B cell (primary cell): ENCODE data around the gene CH25H. TPM values are rescaled to one million over a fixed set of nuclear protein-coding genes. Genes with fewer than 3 reads are reported as not detected.

Experiments
- ATAC-seq: fragments of 200-7000 bp; cut with Tn5 transposase; one replicate; pipeline ENCODE4 v1.10.0; 2021; ENCODE audit warnings: low read depth, mild to moderate bottlenecking, moderate number of reproducible peaks, moderate library complexity
- CTCF ChIA-PET: fragments of 350-600 bp; sonication (Branson Sonifier 250); formaldehyde crosslinking; loops from one replicate; lab custom pipeline; 2021; ENCODE audit warnings: antibody characterized with exemption, inconsistent platforms; lab: Charles Lee
- POLR2A ChIA-PET: fragments of 350-600 bp; sonication (Branson Sonifier 250); formaldehyde crosslinking; loops from one replicate; lab custom pipeline; 2021; ENCODE audit warnings: antibody characterized with exemption; lab: Charles Lee
- DNase-seq: peaks from one replicate; pipeline ENCODE4 v3.0.0; 2013
- H2AFZ ChIP-seq: 2 replicates; pipeline ENCODE4 v1.6.1; 2012; ENCODE audit warnings: mild to moderate bottlenecking, low read depth, low read length; ENCODE audit not compliant: insufficient read depth, poor library complexity, severe bottlenecking
- H3K27ac ChIP-seq, 2 donors: 1 replicate in 1 of 2; 2 replicates in 1 of 2; pipeline ENCODE4 v1.5.1; 2012 to 2013; ENCODE audit warnings: low read length in 2 of 2, mild to moderate bottlenecking in 2 of 2, moderate library complexity in 1 of 2
- H3K27me3 ChIP-seq, 4 experiments: fragments of 200-600 bp in 1 of 4; sonication (generic) in 1 of 4; replicated peaks in 1 of 4; 1 replicate in 2 of 4; 2 replicates in 2 of 4; pipeline versions ENCODE4 v1.6.1 to v1.7.0; 2013 to 2016; ENCODE audit warnings: low read length in 3 of 4, mild to moderate bottlenecking in 2 of 4, mixed read lengths in 1 of 4, moderate library complexity in 1 of 4; ENCODE audit not compliant: insufficient read depth in 4 of 4, control insufficient read depth in 3 of 4; ENCODE audit errors: control extremely low read depth in 1 of 4
- H3K36me3 ChIP-seq, 2 experiments: replicated peaks in 1 of 2; 1 replicate in 1 of 2; 2 replicates in 1 of 2; pipeline versions ENCODE4 v1.6.1 to v1.7.1; 2013; ENCODE audit warnings: low read length in 1 of 2; ENCODE audit not compliant: insufficient read depth in 2 of 2, control insufficient read depth in 1 of 2; ENCODE audit errors: control extremely low read depth in 1 of 2, extremely low read depth in 1 of 2
- H3K4me1 ChIP-seq, 2 donors: fragments of 200-600 bp in 1 of 2; sonication (generic) in 1 of 2; 1 replicate in 1 of 2; 2 replicates in 1 of 2; pipeline versions ENCODE4 v1.5.1 to v1.6.1; 2013 to 2017; ENCODE audit warnings: low read length in 2 of 2; ENCODE audit not compliant: control insufficient read depth in 2 of 2, insufficient read depth in 2 of 2
- H3K4me2 ChIP-seq: replicated peaks from 2 replicates; pipeline ENCODE3; 2012; ENCODE audit warnings: mild to moderate bottlenecking, low read depth, low read length; ENCODE audit not compliant: poor library complexity, severe bottlenecking
- H3K4me3 ChIP-seq, 5 experiments: fragments of 200-600 bp in 1 of 5; sonication (generic) in 1 of 5; 1 replicate in 3 of 5; 2 replicates in 2 of 5; pipeline versions ENCODE4 v1.5.1 to v1.7.0; 2011 to 2016; ENCODE audit warnings: low read length in 4 of 5, mild to moderate bottlenecking in 4 of 5, low read depth in 2 of 5, control low read depth in 1 of 5, moderate library complexity in 1 of 5; ENCODE audit not compliant: insufficient read depth in 1 of 5; ENCODE audit errors: control extremely low read depth in 1 of 5, extremely low read depth in 1 of 5
- H3K79me2 ChIP-seq: fragments of 200-600 bp; sonication (generic); one replicate; pipeline ENCODE4 v1.6.0; 2016; ENCODE audit warnings: low read length; ENCODE audit not compliant: control insufficient read depth, insufficient read depth
- H3K9ac ChIP-seq: fragments of 200-600 bp; sonication (generic); 2 replicates; pipeline ENCODE4 v1.6.1; 2017; ENCODE audit warnings: mild to moderate bottlenecking, low read length, moderate library complexity
- H3K9me3 ChIP-seq, 3 donors: one replicate each; pipeline versions ENCODE4 v1.6.1 to v1.7.1; 2013; ENCODE audit warnings: low read length in 2 of 3; ENCODE audit not compliant: control insufficient read depth in 2 of 3, insufficient read depth in 1 of 3; ENCODE audit errors: control extremely low read depth in 1 of 3
- H4K20me1 ChIP-seq: 2 replicates; pipeline ENCODE4 v1.6.0; 2012; ENCODE audit warnings: mild to moderate bottlenecking, low read length; ENCODE audit not compliant: insufficient read depth, control insufficient read depth, poor library complexity, severe bottlenecking
- H3K27ac Mint-ChIP-seq: one replicate; pipeline ENCODE4 v1.8.0; 2021; ENCODE audit warnings: mixed read lengths
- H3K27me3 Mint-ChIP-seq: one replicate; pipeline ENCODE4 v1.8.0; 2021; ENCODE audit warnings: mixed read lengths
- H3K4me1 Mint-ChIP-seq: one replicate; pipeline ENCODE4 v1.8.0; 2021; ENCODE audit warnings: mixed read lengths
- H3K4me3 Mint-ChIP-seq: one replicate; pipeline ENCODE4 v1.8.0; 2021; ENCODE audit warnings: mixed read lengths
- H3K9me3 Mint-ChIP-seq: one replicate; pipeline ENCODE4 v1.8.0; 2022; ENCODE audit warnings: mixed read lengths; ENCODE audit not compliant: insufficient read depth
- EZH2 ChIP-seq: IDR thresholded peaks from 2 replicates; pipeline ENCODE4 v1.6.1; 2012; ENCODE audit warnings: borderline replicate concordance, low read depth, mild to moderate bottlenecking, moderate library complexity, low read length; ENCODE audit not compliant: insufficient read depth, poor library complexity, severe bottlenecking
- WGBS: methylation state at CpG from one replicate; pipeline ENCODE4 v1.1.5; 2013; ENCODE audit warnings: missing lambda C conversion rate; ENCODE audit not compliant: insufficient coverage; 5-methylcytosine and 5-hydroxymethylcytosine counted together
- intact Hi-C: fragments of 100-400 bp; cut with micrococcal nuclease; formaldehyde crosslinking; loops from one replicate; pipeline ENCODE4 v1.10.0; 2022
- polyA plus RNA-seq: library from polyadenylated mRNA; depleted of rRNA; stranded (reverse); fragments of >200 nt; gene quantifications from 2 replicates; pipeline ENCODE4 v1.2.3, GENCODE V29; 2012
- total RNA-seq, 2 donors: library from RNA; stranded (reverse); fragments of 120-200 nt in 1 of 2; gene quantifications; 1 replicate in 1 of 2; 2 replicates in 1 of 2; pipeline versions ENCODE4 v1.2.3 to v1.2.4, GENCODE V29; 2013 to 2022
- TF ChIP-seq, protein P1 (sequence below): fragments of 200-600 bp; IDR thresholded peaks from one replicate; pipeline ENCODE4 v1.8.0; 2022; ENCODE audit warnings: antibody characterized with exemption, mild to moderate bottlenecking

The CH25H gene
- total and polyA plus RNA-seq, 2 donors (not counting 1 experiment from before 2014, with no cell fraction given), result not detected

DNA sequence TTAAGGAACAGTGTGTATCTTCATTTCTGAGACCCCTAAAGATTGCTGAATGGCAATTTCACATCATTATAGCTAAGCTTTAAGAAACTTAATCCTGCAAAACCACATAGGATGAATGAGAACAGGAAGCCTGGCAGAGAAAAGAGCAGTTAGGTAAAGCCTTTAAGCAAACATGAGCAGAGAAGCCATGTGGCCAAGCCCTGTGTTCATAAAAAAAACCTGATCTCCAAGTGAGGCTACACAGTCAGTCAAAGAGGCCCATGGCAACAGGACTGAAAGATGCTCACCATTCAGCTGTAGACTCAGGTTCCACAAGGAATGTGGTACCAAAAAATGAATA, 35.2 kb upstream of the CH25H start:
- intact Hi-C loops, result no loop called here

GRCh38 chr10:89241486-89242344, 34.6 kb upstream of the CH25H start:
- H4K20me1 ChIP-seq, result no peaks in the 10 kb centered on the region
- ChIA-PET CTCF (interaction anchor here (1.5 to 6.6 kb wide), 2 partner anchors 26 to 212 kb away, joined by 3 to 71 read pairs; no protein-coding TSS in a partner anchor), POLR2A (no interaction called here)
- peaks cover 31 to 41% of the 10 kb centered on the region in 2 donors for H3K4me1 ChIP-seq
- H3K4me2 ChIP-seq, result peak overlapping the region; percentile 66
- no peak overlapping the region for H3K27ac ChIP-seq
- H3K4me3 Mint-ChIP-seq, result no peak overlapping the region
- 75% methylated on average over 1 of the region's 3 CpGs for WGBS
- H3K79me2 ChIP-seq, result peaks cover 20% of the 10 kb centered on the region
- DNase-seq (no peak), ATAC-seq (no peak)
- no peaks in the 10 kb centered on the region for H3K27me3 ChIP-seq
- no peak overlapping the region for H3K4me3 ChIP-seq
- peaks cover 1 to 22% of the 10 kb centered on the region in 2 experiments for H3K36me3 ChIP-seq
- intact Hi-C loops, result no loop called here
- H3K9me3 Mint-ChIP-seq, result no peaks in the 10 kb centered on the region
- H3K9ac ChIP-seq, result no peak overlapping the region
- peaks cover 41% of the 10 kb centered on the region for H3K4me1 Mint-ChIP-seq
- H3K27me3 Mint-ChIP-seq, result no peaks in the 10 kb centered on the region
- no peaks in the 10 kb centered on the region for H3K9me3 ChIP-seq
- peak overlapping the region; percentile 13 for H3K27ac Mint-ChIP-seq
- no peak overlapping the region for H2AFZ ChIP-seq
- no peak for TF ChIP-seq EZH2
- TF ChIP-seq, protein P1, sequence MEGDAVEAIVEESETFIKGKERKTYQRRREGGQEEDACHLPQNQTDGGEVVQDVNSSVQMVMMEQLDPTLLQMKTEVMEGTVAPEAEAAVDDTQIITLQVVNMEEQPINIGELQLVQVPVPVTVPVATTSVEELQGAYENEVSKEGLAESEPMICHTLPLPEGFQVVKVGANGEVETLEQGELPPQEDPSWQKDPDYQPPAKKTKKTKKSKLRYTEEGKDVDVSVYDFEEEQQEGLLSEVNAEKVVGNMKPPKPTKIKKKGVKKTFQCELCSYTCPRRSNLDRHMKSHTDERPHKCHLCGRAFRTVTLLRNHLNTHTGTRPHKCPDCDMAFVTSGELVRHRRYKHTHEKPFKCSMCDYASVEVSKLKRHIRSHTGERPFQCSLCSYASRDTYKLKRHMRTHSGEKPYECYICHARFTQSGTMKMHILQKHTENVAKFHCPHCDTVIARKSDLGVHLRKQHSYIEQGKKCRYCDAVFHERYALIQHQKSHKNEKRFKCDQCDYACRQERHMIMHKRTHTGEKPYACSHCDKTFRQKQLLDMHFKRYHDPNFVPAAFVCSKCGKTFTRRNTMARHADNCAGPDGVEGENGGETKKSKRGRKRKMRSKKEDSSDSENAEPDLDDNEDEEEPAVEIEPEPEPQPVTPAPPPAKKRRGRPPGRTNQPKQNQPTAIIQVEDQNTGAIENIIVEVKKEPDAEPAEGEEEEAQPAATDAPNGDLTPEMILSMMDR, result no peak

More for the DNA sequence above, 35.2 kb upstream of the CH25H start:
- H3K4me2 ChIP-seq, result peak overlapping the region; percentile 66
- H3K4me3 ChIP-seq, result no peak overlapping the region
- no peaks in the 10 kb centered on the region for H4K20me1 ChIP-seq
- TF ChIP-seq, protein P1, result no peak
- TF ChIP-seq EZH2, result no peak
- peaks cover 31 to 41% of the 10 kb centered on the region in 2 donors for H3K4me1 ChIP-seq
- H2AFZ ChIP-seq, result no peak overlapping the region
- no peak overlapping the region for H3K4me3 Mint-ChIP-seq
- H3K27me3 Mint-ChIP-seq, result no peaks in the 10 kb centered on the region
- no peaks in the 10 kb centered on the region for H3K27me3 ChIP-seq
- H3K79me2 ChIP-seq, result peaks cover 23% of the 10 kb centered on the region
- DNase-seq (no peak), ATAC-seq (no peak)
- H3K27ac Mint-ChIP-seq, result no peak overlapping the region
- CTCF ChIA-PET, result interaction anchor here (0.8 to 6.6 kb wide), 4 partner anchors 10 to 146 kb away, joined by 3 to 71 read pairs (median 3); partner anchors contain the start of gene LIPA
- H3K9ac ChIP-seq, result no peak overlapping the region
- H3K4me1 Mint-ChIP-seq, result peaks cover 41% of the 10 kb centered on the region
- H3K27ac ChIP-seq, result peak overlapping the region in 1 of 2 donors; percentile 74
- no peaks in the 10 kb centered on the region for H3K9me3 ChIP-seq
- H3K36me3 ChIP-seq, result peaks cover 1 to 22% of the 10 kb centered on the region in 2 experiments
- POLR2A ChIA-PET, result no interaction called here
- H3K9me3 Mint-ChIP-seq, result no peaks in the 10 kb centered on the region
